Liver (tissue), 9 donors: Measurements from ENCODE around the gene SOHLH1. TPM values are rescaled to one million over a fixed set of nuclear protein-coding genes. Genes with fewer than 3 reads are reported as not detected.

Experiments used
- DNase-seq: peaks from one replicate; pipeline ENCODE4 v3.0.0-alpha.2; 2017; ENCODE audit warnings: low spot score
- H3K27ac ChIP-seq, 2 donors: one replicate each; pipeline ENCODE4 v1.7.0; 2013; ENCODE audit warnings: inconsistent platforms in 2 of 2, low read length in 2 of 2, control low read depth in 1 of 2, low read depth in 1 of 2, mild to moderate bottlenecking in 1 of 2
- H3K27me3 ChIP-seq, 4 donors: one replicate each; pipeline versions ENCODE4 v1.6.1 to v1.7.0; 2013; ENCODE audit warnings: low read length in 3 of 4, inconsistent platforms in 1 of 4, mild to moderate bottlenecking in 1 of 4, moderate library complexity in 1 of 4; ENCODE audit not compliant: control insufficient read depth in 4 of 4, insufficient read depth in 4 of 4
- H3K36me3 ChIP-seq, 4 donors: one replicate each; pipeline versions ENCODE4 v1.6.1 to v1.7.0; 2013; ENCODE audit warnings: low read length in 3 of 4, mild to moderate bottlenecking in 3 of 4, low read depth in 1 of 4, moderate library complexity in 1 of 4; ENCODE audit not compliant: control insufficient read depth in 4 of 4, insufficient read depth in 3 of 4
- H3K4me1 ChIP-seq, 4 donors: one replicate each; pipeline versions ENCODE4 v1.6.1 to v1.7.0; 2013; ENCODE audit warnings: low read length in 3 of 4, mild to moderate bottlenecking in 3 of 4, moderate library complexity in 1 of 4; ENCODE audit not compliant: control insufficient read depth in 4 of 4, insufficient read depth in 4 of 4
- H3K4me3 ChIP-seq, 3 donors: one replicate each; pipeline versions ENCODE4 v1.6.1 to v1.7.0; 2013; ENCODE audit warnings: low read length in 3 of 3, control low read depth in 1 of 3, low read depth in 1 of 3, mild to moderate bottlenecking in 1 of 3
- H3K9ac ChIP-seq, 2 donors: one replicate each; pipeline ENCODE4 v1.7.0; 2013; ENCODE audit warnings: low read length in 2 of 2, mild to moderate bottlenecking in 2 of 2, moderate library complexity in 2 of 2, control low read depth in 1 of 2, low read depth in 1 of 2
- H3K9me3 ChIP-seq, 4 donors: one replicate each; pipeline versions ENCODE4 v1.6.1 to v1.7.0; 2013; ENCODE audit warnings: low read length in 3 of 4; ENCODE audit not compliant: control insufficient read depth in 4 of 4
- EGR1 ChIP-seq, 2 donors: IDR thresholded peaks; 2 replicates each; pipeline ENCODE4 v1.6.1; 2016 to 2018; ENCODE audit warnings: antibody characterized with exemption in 2 of 2, low read depth in 2 of 2
- GABPA ChIP-seq, 2 donors: IDR thresholded peaks in 1 of 2; conservative IDR thresholded peaks in 1 of 2; 2 replicates each; pipeline ENCODE4 v1.6.1; 2016; ENCODE audit warnings: antibody characterized with exemption in 2 of 2, mild to moderate bottlenecking in 1 of 2, moderate library complexity in 1 of 2
- HNF4G ChIP-seq: IDR thresholded peaks from 2 replicates; pipeline ENCODE4 v1.6.1; 2016; ENCODE audit warnings: antibody characterized with exemption
- MAX ChIP-seq: IDR thresholded peaks from 2 replicates; pipeline ENCODE4 v1.6.1; 2016; ENCODE audit warnings: antibody characterized with exemption
- NR2F2 ChIP-seq: IDR thresholded peaks from 2 replicates; pipeline ENCODE4 v1.6.1; 2016; ENCODE audit warnings: antibody characterized with exemption
- RAD21 ChIP-seq, 2 donors: IDR thresholded peaks; 2 replicates each; pipeline ENCODE4 v1.6.1; 2016; ENCODE audit warnings: antibody characterized with exemption in 2 of 2, mild to moderate bottlenecking in 2 of 2
- RXRA ChIP-seq, 2 donors: IDR thresholded peaks; 2 replicates each; pipeline ENCODE4 v1.6.1; 2017 to 2018; ENCODE audit warnings: antibody characterized with exemption in 2 of 2, mild to moderate bottlenecking in 1 of 2
- TAF1 ChIP-seq: conservative IDR thresholded peaks from 2 replicates; pipeline ENCODE4 v1.6.1; 2016; ENCODE audit warnings: antibody characterized with exemption, mild to moderate bottlenecking
- YY1 ChIP-seq: IDR thresholded peaks from 2 replicates; pipeline ENCODE4 v1.6.1; 2016; ENCODE audit warnings: antibody characterized with exemption, mild to moderate bottlenecking
- ZBTB33 ChIP-seq: IDR thresholded peaks from 2 replicates; pipeline ENCODE4 v1.6.1; 2016; ENCODE audit warnings: antibody characterized with exemption
- WGBS: extraction: QIAGEN DNeasy Blood & Tissue Kit; methylation state at CpG from one replicate; pipeline ENCODE4 v1.1.7; 2013; 5-methylcytosine and 5-hydroxymethylcytosine counted together
- polyA plus RNA-seq, 2 donors: library from polyadenylated mRNA; stranded (reverse) in 1 of 2; unstranded in 1 of 2; fragments of 200-250 nt in 1 of 2; fragments of >200 nt in 1 of 2; fragmentation: Nextera tagmentation in 1 of 2; extraction: Ambion mirVana in 1 of 2; gene quantifications; one replicate each; pipeline versions ENCODE4 v1.2.1 to v1.2.3, GENCODE V29; 2013 to 2015
- total RNA-seq, 2 donors: library from RNA; depleted of rRNA; stranded (reverse); fragments of >200 nt; gene quantifications; one replicate each; pipeline ENCODE4 v1.2.3, GENCODE V29; 2014
- donor health status: healthy.
- donor health status: healthy.
- donor health status: healthy.
- donor health status: healthy.
- donor health status: healthy.

Gene SOHLH1
- total and polyA plus RNA-seq, 4 donors, result not detected

- no peak overlapping the region for H3K27ac ChIP-seq
- WGBS, result 79% methylated on average over 25 of the region's 25 CpGs
- H3K4me3 ChIP-seq, result no peak overlapping the region
- DNase-seq, result no peak
- peaks cover 0 to 3% (median under 1%) of the 10 kb centered on the region in 4 donors for H3K27me3 ChIP-seq
- no peaks in the 10 kb centered on the region for H3K36me3 ChIP-seq
- no peak overlapping the region for H3K9ac ChIP-seq
- TF ChIP-seq TAF1 (no peak), EGR1 (IDR thresholded peaks at IDR 0.05; ENCODE audit: low read depth in 2 of 2) (no peak), HNF4G (no peak), NR2F2 (no peak), YY1 (no peak), ZBTB33 (no peak)
- no peaks in the 10 kb centered on the region for H3K9me3 ChIP-seq
- H3K4me1 ChIP-seq, result no peaks in the 10 kb centered on the region
Measured at GRCh38 chr9:135743546-135744332, 44.5 kb upstream of the SOHLH1 start.

- WGBS, result 72% methylated on average over 14 of the region's 14 CpGs
- Histone ChIP-seq H3K9ac (no peak overlapping the region), H3K27ac (no peak overlapping the region), H3K36me3 (no peaks in the 10 kb centered on the region), H3K4me3 (no peak overlapping the region), H3K27me3 (peaks cover 0 to 3% (median under 1%) of the 10 kb centered on the region in 4 donors), H3K4me1 (no peaks in the 10 kb centered on the region), H3K9me3 (no peaks in the 10 kb centered on the region)
- TF ChIP-seq RXRA (IDR thresholded peaks at IDR 0.05), result no peak
- no peak for TF ChIP-seq RAD21 (IDR thresholded peaks at IDR 0.05)
- TF ChIP-seq MAX, result no peak
- DNase-seq, result no peak
Measured at GRCh38 chr9:135743021-135743420, 43.7 kb upstream of the SOHLH1 start.

GRCh38 chr9:135741276-135742219 lies 42.3 kb upstream of the SOHLH1 start:
- Histone ChIP-seq H3K4me1 (no peaks in the 10 kb centered on the region), H3K4me3 (no peak overlapping the region), H3K27me3 (peaks cover 0 to 9% (median under 1%) of the 10 kb centered on the region in 4 donors), H3K9ac (no peak overlapping the region), H3K27ac (no peak overlapping the region), H3K36me3 (no peaks in the 10 kb centered on the region), H3K9me3 (no peaks in the 10 kb centered on the region)
- 71% methylated on average over 24 of the region's 24 CpGs for WGBS
- no peak for TF ChIP-seq TAF1
- no peak for TF ChIP-seq GABPA (IDR thresholded peaks at IDR 0.05 in 1 of 2, conservative IDR thresholded peaks at IDR 0.05 in 1 of 2)
- no peak for DNase-seq
